Body of pancreas (tissue), 4 donors: Measurements from ENCODE around the gene ATP6V0A1.

Experiments
- POLR2A ChIP-seq, 3 donors: fragments of 450-650 bp; IDR thresholded peaks; one replicate each; pipeline ENCODE4 v1.6.1; 2016; ENCODE audit warnings: antibody characterized with exemption in 3 of 3, mild to moderate bottlenecking in 2 of 3
- TF ChIP-seq, protein P1 (sequence below), 7 experiments: fragments of 450-650 bp in 4 of 7; fragments of 200-600 bp in 3 of 7; sonication (generic) in 3 of 7; IDR thresholded peaks; one replicate each; pipeline ENCODE4 v1.5.1; 2016 to 2019; ENCODE audit warnings: antibody characterized with exemption in 7 of 7

GRCh38 chr17:42521666-42522262 is 63.1 kb downstream of the ATP6V0A1 start:
- TF ChIP-seq, protein P1, sequence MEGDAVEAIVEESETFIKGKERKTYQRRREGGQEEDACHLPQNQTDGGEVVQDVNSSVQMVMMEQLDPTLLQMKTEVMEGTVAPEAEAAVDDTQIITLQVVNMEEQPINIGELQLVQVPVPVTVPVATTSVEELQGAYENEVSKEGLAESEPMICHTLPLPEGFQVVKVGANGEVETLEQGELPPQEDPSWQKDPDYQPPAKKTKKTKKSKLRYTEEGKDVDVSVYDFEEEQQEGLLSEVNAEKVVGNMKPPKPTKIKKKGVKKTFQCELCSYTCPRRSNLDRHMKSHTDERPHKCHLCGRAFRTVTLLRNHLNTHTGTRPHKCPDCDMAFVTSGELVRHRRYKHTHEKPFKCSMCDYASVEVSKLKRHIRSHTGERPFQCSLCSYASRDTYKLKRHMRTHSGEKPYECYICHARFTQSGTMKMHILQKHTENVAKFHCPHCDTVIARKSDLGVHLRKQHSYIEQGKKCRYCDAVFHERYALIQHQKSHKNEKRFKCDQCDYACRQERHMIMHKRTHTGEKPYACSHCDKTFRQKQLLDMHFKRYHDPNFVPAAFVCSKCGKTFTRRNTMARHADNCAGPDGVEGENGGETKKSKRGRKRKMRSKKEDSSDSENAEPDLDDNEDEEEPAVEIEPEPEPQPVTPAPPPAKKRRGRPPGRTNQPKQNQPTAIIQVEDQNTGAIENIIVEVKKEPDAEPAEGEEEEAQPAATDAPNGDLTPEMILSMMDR (IDR thresholded peaks at IDR 0.05) = no peak
- no peak for TF ChIP-seq POLR2A (IDR thresholded peaks at IDR 0.05)
